Breast epithelium (tissue), 4 donors: ENCODE data around the gene SCARB1. TPM values are rescaled to one million over a fixed set of nuclear protein-coding genes. Genes with fewer than 3 reads are reported as not detected.

Source experiments
- DNase-seq, 2 donors: peaks; one replicate each; pipeline ENCODE4 v3.0.0-alpha.2; 2019; ENCODE audit warnings: low spot score in 2 of 2
- H3K27ac ChIP-seq, 2 donors: fragments of 200-600 bp; sonication (generic) in 1 of 2; one replicate each; pipeline ENCODE4 v1.5.1; 2016 to 2019; ENCODE audit warnings: mild to moderate bottlenecking in 1 of 2
- H3K27me3 ChIP-seq, 2 donors: fragments of 200-600 bp; sonication (generic) in 1 of 2; one replicate each; pipeline versions ENCODE4 v1.5.1 to v1.6.0; 2017 to 2019; ENCODE audit warnings: control low read depth in 1 of 2, mild to moderate bottlenecking in 1 of 2
- H3K36me3 ChIP-seq: fragments of 200-600 bp; one replicate; pipeline ENCODE4 v1.5.1; 2019
- H3K4me1 ChIP-seq, 2 donors: fragments of 200-600 bp; sonication (generic); one replicate each; pipeline ENCODE4 v1.5.1; 2016 to 2019; ENCODE audit warnings: control low read depth in 1 of 2
- H3K4me3 ChIP-seq, 3 donors: fragments of 200-600 bp; sonication (generic); 1 replicate in 2 of 3; 2 replicates in 1 of 3; pipeline ENCODE4 v1.5.1; 2016 to 2019; ENCODE audit warnings: mild to moderate bottlenecking in 3 of 3, moderate library complexity in 2 of 3
- H3K9me3 ChIP-seq, 2 donors: fragments of 200-600 bp; sonication (generic) in 1 of 2; one replicate each; pipeline ENCODE4 v1.5.1; 2016 to 2019; ENCODE audit warnings: control low read depth in 1 of 2
- POLR2A ChIP-seq: fragments of 450-650 bp; IDR thresholded peaks from one replicate; pipeline ENCODE4 v1.6.1; 2016; ENCODE audit warnings: antibody characterized with exemption, mild to moderate bottlenecking, moderate library complexity
- POLR2AphosphoS5 ChIP-seq, 3 donors: sonication (generic); formaldehyde crosslinking; IDR thresholded peaks; one replicate each; pipeline ENCODE4 v1.6.1; 2017; ENCODE audit warnings: antibody characterized with exemption in 3 of 3
- intact Hi-C: fragments of 100-400 bp; cut with DNase I; formaldehyde crosslinking; loops from one replicate; pipeline ENCODE4 v1.15.1; 2023; ENCODE audit warnings: low total_unique reads
- total RNA-seq, 3 donors: library from RNA; depleted of rRNA; stranded (reverse); fragments of >200 nt; gene quantifications; one replicate each; pipeline ENCODE4 v1.1.0, GENCODE V29; 2016
- TF ChIP-seq, protein P1 (sequence below), 3 donors: fragments of 450-650 bp; IDR thresholded peaks; one replicate each; pipeline ENCODE4 v1.5.1; 2016 to 2017; ENCODE audit warnings: antibody characterized with exemption in 3 of 3, mild to moderate bottlenecking in 3 of 3, moderate library complexity in 3 of 3

The SCARB1 gene
- total RNA-seq, 3 donors from 2014 or later: 18.4 to 61.3 (median 20.2) TPM

DNA sequence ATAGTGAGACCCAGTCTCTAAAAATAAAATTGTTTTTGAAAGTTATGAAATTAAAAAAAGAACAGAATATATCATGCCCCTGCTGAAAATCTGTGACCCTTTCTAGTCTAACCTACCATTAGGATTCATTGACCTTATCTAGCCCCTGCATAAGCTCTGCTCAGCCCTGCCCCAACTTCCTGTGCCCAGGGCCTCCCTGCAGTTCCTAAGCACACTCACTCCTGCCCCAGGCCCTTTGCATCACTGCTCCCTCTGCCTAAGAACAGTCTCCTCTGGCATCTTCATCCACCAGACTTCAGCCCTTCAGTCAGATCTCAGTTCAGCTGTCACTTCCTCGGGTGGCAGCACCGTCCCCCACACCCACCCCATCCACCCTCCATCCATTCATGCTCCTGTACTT is 55.4 kb downstream of the SCARB1 start:
- no peaks in the 10 kb centered on the region for H3K27me3 ChIP-seq
- H3K4me3 ChIP-seq: no peak overlapping the region
- TF ChIP-seq, protein P1, sequence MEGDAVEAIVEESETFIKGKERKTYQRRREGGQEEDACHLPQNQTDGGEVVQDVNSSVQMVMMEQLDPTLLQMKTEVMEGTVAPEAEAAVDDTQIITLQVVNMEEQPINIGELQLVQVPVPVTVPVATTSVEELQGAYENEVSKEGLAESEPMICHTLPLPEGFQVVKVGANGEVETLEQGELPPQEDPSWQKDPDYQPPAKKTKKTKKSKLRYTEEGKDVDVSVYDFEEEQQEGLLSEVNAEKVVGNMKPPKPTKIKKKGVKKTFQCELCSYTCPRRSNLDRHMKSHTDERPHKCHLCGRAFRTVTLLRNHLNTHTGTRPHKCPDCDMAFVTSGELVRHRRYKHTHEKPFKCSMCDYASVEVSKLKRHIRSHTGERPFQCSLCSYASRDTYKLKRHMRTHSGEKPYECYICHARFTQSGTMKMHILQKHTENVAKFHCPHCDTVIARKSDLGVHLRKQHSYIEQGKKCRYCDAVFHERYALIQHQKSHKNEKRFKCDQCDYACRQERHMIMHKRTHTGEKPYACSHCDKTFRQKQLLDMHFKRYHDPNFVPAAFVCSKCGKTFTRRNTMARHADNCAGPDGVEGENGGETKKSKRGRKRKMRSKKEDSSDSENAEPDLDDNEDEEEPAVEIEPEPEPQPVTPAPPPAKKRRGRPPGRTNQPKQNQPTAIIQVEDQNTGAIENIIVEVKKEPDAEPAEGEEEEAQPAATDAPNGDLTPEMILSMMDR (IDR thresholded peaks at IDR 0.05): no peak
- TF ChIP-seq POLR2AphosphoS5 (IDR thresholded peaks at IDR 0.05) (no peak), POLR2A (no peak)
- no peaks in the 10 kb centered on the region for H3K4me1 ChIP-seq
- no peaks in the 10 kb centered on the region for H3K9me3 ChIP-seq
- intact Hi-C loops: no loop called here
- no peaks in the 10 kb centered on the region for H3K36me3 ChIP-seq
- no peak for DNase-seq
- H3K27ac ChIP-seq: no peak overlapping the region

DNA sequence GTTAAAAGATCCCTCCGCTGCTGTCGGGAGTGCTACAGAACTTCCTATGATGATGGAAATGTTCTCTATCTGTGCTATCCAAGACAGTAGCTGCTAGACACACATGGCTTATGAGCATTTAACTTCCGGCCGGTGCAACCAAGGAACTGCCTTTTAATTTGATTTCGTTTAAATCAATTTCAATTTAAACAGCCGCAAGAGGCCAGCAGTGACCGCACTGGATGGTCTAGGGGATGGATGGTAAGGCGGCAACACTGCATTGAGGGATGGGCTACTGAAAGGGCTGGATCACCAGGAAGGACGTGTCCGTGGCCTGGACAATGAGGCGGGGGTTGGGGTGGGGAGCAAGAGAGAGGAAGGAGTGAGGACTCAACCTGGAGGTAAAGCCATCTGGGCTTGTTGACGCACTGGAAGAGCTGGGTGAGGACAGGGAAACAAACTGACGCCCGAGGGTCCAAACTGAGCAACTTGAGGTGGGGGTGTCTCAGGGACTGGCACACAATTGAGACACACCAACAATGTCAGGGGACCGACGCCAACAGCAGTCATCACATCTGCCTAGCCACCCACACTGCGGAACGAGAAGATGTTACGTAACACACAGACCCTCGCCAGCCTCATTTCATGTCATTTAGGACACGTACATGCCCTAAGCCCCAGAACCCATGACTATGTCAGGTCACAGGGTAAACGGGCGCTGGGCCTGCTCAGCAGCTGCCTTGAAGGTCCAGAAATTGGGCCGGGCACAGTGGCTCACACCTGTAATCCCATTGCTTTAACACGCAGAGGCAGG is 57.6 kb downstream of the SCARB1 start:
- no peak for TF ChIP-seq POLR2AphosphoS5 (IDR thresholded peaks at IDR 0.05)
- no peak for TF ChIP-seq POLR2A
- TF ChIP-seq, protein P1 (IDR thresholded peaks at IDR 0.05): no peak
- no peak for DNase-seq
- intact Hi-C loops: no loop called here
- Histone ChIP-seq H3K36me3 (no peaks in the 10 kb centered on the region), H3K27me3 (no peaks in the 10 kb centered on the region), H3K9me3 (no peaks in the 10 kb centered on the region), H3K27ac (no peak overlapping the region), H3K4me3 (no peak overlapping the region), H3K4me1 (no peaks in the 10 kb centered on the region)

DNA sequence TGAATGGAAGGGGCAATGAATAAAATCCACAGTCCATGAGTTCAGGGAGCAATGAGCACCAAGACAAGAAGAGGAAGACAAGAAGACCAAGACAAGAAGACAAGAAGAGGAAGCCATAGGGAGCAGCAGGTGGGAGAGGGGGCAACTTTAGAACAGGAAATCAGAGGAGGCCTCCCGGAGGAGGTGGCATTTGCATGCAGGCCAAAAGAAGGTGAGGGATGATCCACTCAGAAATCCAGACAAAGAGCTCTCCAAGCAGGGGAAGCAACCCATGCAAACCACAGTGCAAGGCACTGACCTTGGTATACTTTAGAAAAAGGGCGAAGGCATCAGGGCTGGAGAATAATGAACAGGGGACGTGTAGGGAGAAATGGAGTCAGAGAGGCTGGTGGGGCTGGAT is 58.6 kb downstream of the SCARB1 start:
- no peak for DNase-seq
- peak overlapping the region in 1 of 2 donors; percentile 63 for H3K27ac ChIP-seq
- intact Hi-C loops: no loop called here
- no peaks in the 10 kb centered on the region for H3K4me1 ChIP-seq
- no peaks in the 10 kb centered on the region for H3K9me3 ChIP-seq
- H3K27me3 ChIP-seq: no peaks in the 10 kb centered on the region
- TF ChIP-seq, protein P1 (IDR thresholded peaks at IDR 0.05): no peak
- no peak for TF ChIP-seq POLR2AphosphoS5 (IDR thresholded peaks at IDR 0.05)
- no peak for TF ChIP-seq POLR2A
- no peaks in the 10 kb centered on the region for H3K36me3 ChIP-seq
- no peak overlapping the region for H3K4me3 ChIP-seq

DNA sequence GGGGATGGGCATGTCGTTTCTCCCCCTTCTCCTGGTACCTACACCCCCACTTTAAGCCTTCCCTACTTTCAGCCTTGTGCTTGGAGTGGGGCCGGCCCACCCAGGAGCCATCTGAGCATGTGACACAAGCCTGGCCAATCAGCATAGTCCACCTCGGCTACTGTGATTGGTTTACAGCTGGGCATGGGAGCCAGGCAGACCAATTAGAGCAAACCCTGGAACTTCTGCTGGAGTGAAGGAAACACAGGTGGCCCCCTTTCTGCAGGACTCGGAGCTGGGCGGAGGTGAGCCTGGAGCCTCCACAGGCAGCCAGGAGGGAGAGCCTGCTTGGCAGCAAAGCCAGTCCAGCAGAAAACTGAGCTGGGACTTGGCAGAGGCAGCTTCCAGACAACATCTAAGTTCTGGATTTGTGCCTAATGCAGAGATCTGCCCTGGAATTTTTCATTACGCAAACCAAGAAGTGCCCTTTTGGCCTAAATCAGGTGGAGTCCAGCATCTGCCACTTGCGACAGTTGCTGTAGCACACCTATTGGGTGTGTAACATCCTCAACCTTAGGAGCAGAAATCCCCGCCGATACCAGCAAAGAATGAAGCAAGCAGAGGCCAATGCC is 59.5 kb downstream of the SCARB1 start:
- Histone ChIP-seq H3K27ac (peak overlapping the region; percentile 63 to 78), H3K27me3 (no peaks in the 10 kb centered on the region), H3K4me3 (no peak overlapping the region), H3K36me3 (no peaks in the 10 kb centered on the region), H3K9me3 (no peaks in the 10 kb centered on the region), H3K4me1 (no peaks in the 10 kb centered on the region)
- TF ChIP-seq POLR2A: no peak
- peak in 1 of 3 donors; percentile 54 for TF ChIP-seq POLR2AphosphoS5 (IDR thresholded peaks at IDR 0.05)
- intact Hi-C loops: no loop called here
- DNase-seq: peak; percentile 63 to 82

DNA sequence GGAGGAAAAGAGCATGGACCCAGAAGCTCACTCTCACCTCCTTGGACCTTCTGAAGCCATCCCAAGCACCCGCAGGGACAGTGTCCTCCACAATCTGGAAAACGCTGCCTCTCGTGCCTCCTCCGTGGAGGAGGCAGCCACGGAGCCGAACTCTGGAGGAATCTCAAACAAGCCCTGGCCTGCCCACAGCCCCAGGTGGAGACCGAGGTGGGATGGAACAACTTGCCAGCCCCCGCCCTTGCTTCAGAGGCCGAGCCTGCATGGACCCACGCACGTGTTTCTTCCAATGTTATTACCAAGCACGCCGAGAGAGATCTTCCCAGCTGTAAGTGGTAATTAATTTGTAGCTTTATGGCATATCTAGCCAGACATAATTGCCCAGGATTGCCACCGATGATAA is 61.3 kb downstream of the SCARB1 start:
- peak in 1 of 2 donors; percentile 69 for DNase-seq
- TF ChIP-seq POLR2A: no peak
- no peak for TF ChIP-seq POLR2AphosphoS5 (IDR thresholded peaks at IDR 0.05)
- Histone ChIP-seq H3K36me3 (no peaks in the 10 kb centered on the region), H3K4me3 (no peak overlapping the region), H3K4me1 (no peaks in the 10 kb centered on the region), H3K27me3 (no peaks in the 10 kb centered on the region), H3K9me3 (no peaks in the 10 kb centered on the region), H3K27ac (no peak overlapping the region)
- intact Hi-C loops: no loop called here

DNA sequence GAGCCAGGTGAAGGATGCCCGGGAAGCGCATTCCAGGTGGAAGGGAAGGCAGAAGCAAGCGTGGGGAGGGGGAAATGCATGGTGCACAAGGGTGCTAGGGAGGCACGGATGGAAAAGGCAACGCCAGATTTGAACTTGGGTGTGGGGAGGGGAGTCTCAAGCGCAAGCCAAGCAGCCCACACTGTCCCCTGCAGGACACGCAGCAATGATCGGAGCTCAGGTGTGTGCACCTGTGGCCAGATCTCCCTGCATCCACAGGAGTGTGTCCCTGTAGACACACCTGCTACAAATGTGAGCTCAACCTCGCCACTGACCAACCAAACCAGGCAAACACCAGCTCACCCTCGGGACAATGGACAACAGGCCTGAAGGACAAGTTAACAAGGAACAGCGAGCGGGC is 63.2 kb downstream of the SCARB1 start:
- no peak overlapping the region for H3K27ac ChIP-seq
- H3K4me3 ChIP-seq: no peak overlapping the region
- DNase-seq: no peak
- no peaks in the 10 kb centered on the region for H3K27me3 ChIP-seq
- H3K4me1 ChIP-seq: no peaks in the 10 kb centered on the region
- TF ChIP-seq POLR2AphosphoS5 (IDR thresholded peaks at IDR 0.05) (no peak), POLR2A (no peak)
- TF ChIP-seq, protein P1 (IDR thresholded peaks at IDR 0.05): no peak
- no peaks in the 10 kb centered on the region for H3K36me3 ChIP-seq
- H3K9me3 ChIP-seq: no peaks in the 10 kb centered on the region
- intact Hi-C loops: no loop called here
